Activated CD4-positive, CD25-positive, alpha-beta regulatory T cell treated with anti-CD3 and anti-CD28 coated beads, Interleukin-2, amount 50 U/mL, for 24 hours (primary cell): Measurements from ENCODE around the gene WFDC11.

Source experiments
- ATAC-seq, 2 donors: fragments of 150-1000 bp; cut with Tn5 transposase; one replicate each; pipeline ENCODE4 v1.10.0; 2021; ENCODE audit warnings: mild to moderate bottlenecking in 1 of 2, moderate library complexity in 1 of 2

The WFDC11 gene

DNA sequence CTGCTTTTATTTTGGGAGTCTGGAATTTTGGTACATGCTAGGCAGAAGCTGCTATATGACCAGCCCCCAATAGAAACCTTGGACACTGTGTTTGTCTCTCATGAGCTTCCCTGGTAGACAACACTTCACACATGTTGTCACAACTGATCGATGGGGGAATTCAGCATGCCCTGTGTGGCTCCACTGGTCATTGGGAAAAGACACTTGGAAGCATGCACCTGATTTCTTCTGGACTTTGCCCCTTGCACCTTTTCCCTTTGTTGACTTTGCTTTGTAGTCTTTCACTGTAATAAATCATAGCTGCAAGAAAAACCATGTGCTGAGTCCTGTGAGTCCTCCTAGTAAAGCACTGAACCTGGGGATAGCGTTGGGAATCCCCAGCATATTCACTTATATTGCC, 48.4 kb downstream of the WFDC11 start:
- no peak for ATAC-seq

- ATAC-seq, result no peak
These were observed 52.4 kb downstream of the WFDC11 start for GRCh38 chr20:45617591-45617990.

DNA sequence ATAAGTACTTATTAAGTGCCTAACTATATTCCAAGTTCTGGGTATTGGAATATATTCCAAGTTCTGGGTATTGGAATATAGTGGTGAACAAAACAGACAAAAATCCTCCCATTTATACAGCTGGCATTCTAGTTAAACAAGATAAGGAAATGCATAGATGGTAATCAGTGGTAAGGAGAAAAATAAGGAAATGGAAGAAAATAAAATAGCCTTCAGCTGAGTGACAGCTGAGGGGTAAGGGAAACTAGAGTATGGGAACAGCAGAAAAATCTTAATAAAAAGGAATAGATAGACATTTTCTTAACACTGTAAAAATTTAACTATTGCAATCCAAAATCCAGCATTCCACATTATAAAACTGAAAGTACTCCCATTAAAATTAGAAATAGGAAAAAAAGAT, 57.7 kb downstream of the WFDC11 start:
- no peak for ATAC-seq

GRCh38 chr20:45611054-45611453, 59.0 kb downstream of the WFDC11 start:
- no peak for ATAC-seq

GRCh38 chr20:45607810-45608209, 62.2 kb downstream of the WFDC11 start:
- no peak for ATAC-seq
